ENCODE data around the gene SYNGR2.

The SYNGR2 gene

DNA sequence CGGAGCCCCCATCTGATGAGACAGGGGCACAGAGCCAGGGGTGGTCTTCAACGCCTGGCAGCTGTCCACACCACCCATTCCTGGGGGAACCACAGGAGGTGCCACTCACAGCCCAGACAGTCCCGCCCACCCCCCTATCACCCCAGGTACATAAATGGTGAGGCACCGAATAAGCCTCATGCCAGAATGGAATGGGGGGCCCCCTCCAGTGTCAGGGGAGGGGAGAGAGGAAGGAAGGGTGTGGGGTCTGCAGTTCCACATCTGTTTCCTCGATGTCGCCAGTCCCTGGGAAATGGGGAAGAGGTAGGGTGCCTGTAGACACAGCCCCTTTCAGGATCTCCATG lies 41.5 kb upstream of the SYNGR2 start:
- no peak for ATAC-seq (ENCODE audit: low read depth)

DNA sequence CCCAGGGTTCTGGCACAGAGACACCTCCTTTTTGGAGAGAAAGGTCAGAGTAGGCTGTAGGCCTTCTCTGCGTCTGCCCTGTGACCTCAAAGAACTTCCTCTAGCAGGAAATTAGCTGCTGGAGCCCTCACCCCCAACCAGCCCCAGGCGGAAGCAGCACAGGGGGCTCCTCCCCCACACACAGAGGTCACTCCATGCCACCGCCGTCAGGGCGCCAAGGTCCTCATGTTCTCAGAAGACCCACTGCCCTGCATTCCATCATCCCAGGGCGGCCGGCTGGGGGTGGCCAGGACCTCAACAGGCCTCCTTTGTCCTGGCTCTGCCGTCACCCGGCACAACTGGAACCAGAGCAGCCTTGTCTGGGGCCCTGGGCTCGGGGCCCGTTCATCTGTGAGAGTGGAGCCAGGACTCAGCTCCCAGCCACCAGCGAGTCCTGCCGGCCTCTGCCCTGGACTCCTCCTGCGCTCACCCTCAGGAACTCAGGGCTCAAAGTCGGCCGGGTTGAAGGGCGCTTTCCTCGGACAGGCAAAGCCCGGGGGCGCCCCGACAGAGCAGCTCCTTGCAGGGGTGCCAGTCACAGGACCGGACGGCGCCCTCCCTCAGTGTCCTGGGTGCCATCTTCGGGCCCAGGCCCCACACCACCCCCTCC lies 41.0 kb upstream of the SYNGR2 start:
- ATAC-seq (ENCODE audit: low read depth): peak; percentile 4; the same call in 2 of the 3 replicates
- H3K27ac ChIP-seq (ENCODE audit: poor library complexity, severe bottlenecking): peak overlapping the region; percentile 51
- peaks cover 8% of the 10 kb centered on the region for H3K4me1 ChIP-seq (ENCODE audit: insufficient read depth, poor library complexity, severe bottlenecking)
- no peaks in the 10 kb centered on the region for H3K9me3 ChIP-seq (ENCODE audit: severe bottlenecking)
- H3K4me3 ChIP-seq (ENCODE audit: severe bottlenecking): peak overlapping the region; percentile 62
- no peak for DNase-seq (ENCODE audit: low spot score)
- H3K27me3 ChIP-seq (ENCODE audit: insufficient read depth, poor library complexity, severe bottlenecking): no peaks in the 10 kb centered on the region
- peaks cover 20% of the 10 kb centered on the region for H3K36me3 ChIP-seq (ENCODE audit: low read depth)
- TF ChIP-seq, protein P1, sequence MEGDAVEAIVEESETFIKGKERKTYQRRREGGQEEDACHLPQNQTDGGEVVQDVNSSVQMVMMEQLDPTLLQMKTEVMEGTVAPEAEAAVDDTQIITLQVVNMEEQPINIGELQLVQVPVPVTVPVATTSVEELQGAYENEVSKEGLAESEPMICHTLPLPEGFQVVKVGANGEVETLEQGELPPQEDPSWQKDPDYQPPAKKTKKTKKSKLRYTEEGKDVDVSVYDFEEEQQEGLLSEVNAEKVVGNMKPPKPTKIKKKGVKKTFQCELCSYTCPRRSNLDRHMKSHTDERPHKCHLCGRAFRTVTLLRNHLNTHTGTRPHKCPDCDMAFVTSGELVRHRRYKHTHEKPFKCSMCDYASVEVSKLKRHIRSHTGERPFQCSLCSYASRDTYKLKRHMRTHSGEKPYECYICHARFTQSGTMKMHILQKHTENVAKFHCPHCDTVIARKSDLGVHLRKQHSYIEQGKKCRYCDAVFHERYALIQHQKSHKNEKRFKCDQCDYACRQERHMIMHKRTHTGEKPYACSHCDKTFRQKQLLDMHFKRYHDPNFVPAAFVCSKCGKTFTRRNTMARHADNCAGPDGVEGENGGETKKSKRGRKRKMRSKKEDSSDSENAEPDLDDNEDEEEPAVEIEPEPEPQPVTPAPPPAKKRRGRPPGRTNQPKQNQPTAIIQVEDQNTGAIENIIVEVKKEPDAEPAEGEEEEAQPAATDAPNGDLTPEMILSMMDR (IDR thresholded peaks at IDR 0.05; ENCODE audit: poor library complexity, severe bottlenecking): no peak

More for the DNA sequence above, 41.5 kb upstream of the SYNGR2 start:
- no peak for DNase-seq (ENCODE audit: low spot score)
- H3K27ac ChIP-seq (ENCODE audit: poor library complexity, severe bottlenecking): peak overlapping the region; percentile 51
- peaks cover 20% of the 10 kb centered on the region for H3K36me3 ChIP-seq (ENCODE audit: low read depth)
- no peaks in the 10 kb centered on the region for H3K27me3 ChIP-seq (ENCODE audit: insufficient read depth, poor library complexity, severe bottlenecking)
- H3K9me3 ChIP-seq (ENCODE audit: severe bottlenecking): no peaks in the 10 kb centered on the region
- TF ChIP-seq, protein P1 (IDR thresholded peaks at IDR 0.05; ENCODE audit: poor library complexity, severe bottlenecking): no peak
- peaks cover 4% of the 10 kb centered on the region for H3K4me1 ChIP-seq (ENCODE audit: insufficient read depth, poor library complexity, severe bottlenecking)
- H3K4me3 ChIP-seq (ENCODE audit: severe bottlenecking): no peak overlapping the region

DNA sequence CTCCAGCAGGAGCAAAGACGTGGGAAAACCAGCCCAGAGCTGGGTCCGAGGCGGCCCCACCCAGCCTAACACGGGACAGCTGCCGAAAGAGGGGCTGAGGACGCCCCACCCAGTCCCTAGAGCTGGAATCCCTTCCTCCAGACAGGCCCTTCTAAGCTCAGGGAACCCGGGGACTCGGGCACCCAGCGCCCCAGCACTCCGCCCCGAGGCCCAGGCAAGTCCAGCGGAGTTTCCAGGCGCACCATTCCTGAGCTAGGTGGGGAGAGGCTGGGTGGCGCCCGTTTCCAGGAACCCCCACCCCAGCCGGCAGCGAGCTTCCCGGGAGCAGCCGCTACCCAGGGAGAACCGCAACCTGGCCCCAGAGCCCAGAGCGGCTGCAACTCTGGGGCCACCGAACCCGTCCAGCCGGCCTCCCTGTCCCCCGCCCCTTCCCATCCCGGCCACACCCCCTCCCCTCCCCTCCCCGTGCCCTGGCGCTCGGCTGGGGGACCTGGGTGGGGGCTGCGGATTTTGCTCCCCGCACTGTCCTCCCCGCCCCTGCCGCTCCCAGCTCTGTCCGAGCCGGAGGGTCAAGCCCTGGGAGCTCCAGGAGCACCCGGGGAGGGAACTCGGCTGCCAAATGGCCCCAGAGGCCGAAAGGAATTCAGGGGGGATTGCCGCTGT lies 40.4 kb upstream of the SYNGR2 start:
- Histone ChIP-seq H3K27ac (ENCODE audit: poor library complexity, severe bottlenecking) (peak overlapping the region; percentile 51), H3K4me3 (ENCODE audit: severe bottlenecking) (peak overlapping the region; percentile 62), H3K4me1 (ENCODE audit: insufficient read depth, poor library complexity, severe bottlenecking) (peaks cover 11% of the 10 kb centered on the region), H3K9me3 (ENCODE audit: severe bottlenecking) (no peaks in the 10 kb centered on the region), H3K27me3 (ENCODE audit: insufficient read depth, poor library complexity, severe bottlenecking) (no peaks in the 10 kb centered on the region), H3K36me3 (ENCODE audit: low read depth) (peaks cover 16% of the 10 kb centered on the region)
- ATAC-seq (ENCODE audit: low read depth): peak; percentile 48
- TF ChIP-seq, protein P1 (IDR thresholded peaks at IDR 0.05; ENCODE audit: poor library complexity, severe bottlenecking): no peak
- DNase-seq (ENCODE audit: low spot score): no peak

DNA sequence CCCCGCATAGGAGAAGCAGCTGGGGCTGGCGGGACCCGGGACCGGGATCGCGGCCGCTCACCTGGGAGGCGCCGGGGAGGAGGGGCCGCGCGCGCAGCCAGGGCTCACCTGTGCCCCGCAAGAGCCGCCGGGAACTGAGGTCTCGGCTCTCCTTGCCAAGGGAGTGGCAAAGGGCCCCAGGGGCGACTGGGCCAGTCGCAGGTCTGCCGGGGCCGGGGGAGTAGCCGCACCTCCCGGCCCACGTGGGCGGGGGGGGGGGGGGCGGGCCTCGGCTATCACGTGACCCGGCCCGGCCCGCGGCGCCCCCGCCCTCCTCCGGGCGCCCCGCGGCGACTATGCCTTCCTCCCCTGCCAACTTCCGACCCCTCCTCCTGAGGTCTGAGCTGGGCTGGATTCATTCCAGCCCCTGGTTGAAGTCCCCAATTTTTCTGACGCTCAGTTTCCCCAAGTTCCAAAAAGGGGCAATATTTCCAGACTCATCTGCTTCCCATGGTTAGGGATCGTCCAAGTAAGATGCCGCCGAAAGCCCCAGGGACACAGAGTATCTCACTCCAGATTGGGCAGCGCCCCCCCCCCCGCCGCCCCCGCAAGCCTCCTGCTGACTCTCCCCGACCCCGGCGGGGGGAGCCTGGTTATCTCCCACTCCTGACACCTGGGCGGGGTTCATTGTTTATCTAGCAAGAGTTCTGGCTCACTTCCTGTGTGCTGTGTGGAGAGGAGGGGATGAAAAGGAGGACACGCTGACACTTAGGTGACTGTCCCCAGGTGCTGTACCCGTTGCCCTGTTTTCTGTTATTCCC lies 39.6 kb upstream of the SYNGR2 start, which contains the start of gene TMC6:
TMC6 (minus strand) TSS at position 205 of the 800 bp plus-strand sequence. CDS start 1,923 bp downstream, outside the sequence.
- Histone ChIP-seq H3K9me3 (ENCODE audit: severe bottlenecking) (no peaks in the 10 kb centered on the region), H3K4me1 (ENCODE audit: insufficient read depth, poor library complexity, severe bottlenecking) (peaks cover 11% of the 10 kb centered on the region), H3K27me3 (ENCODE audit: insufficient read depth, poor library complexity, severe bottlenecking) (no peaks in the 10 kb centered on the region), H3K4me3 (ENCODE audit: severe bottlenecking) (peak within 1 kb of the TSS; percentile 62), H3K36me3 (ENCODE audit: low read depth) (peaks cover 11% of the 10 kb centered on the region; the same call in 1 of the 2 replicates), H3K27ac (ENCODE audit: poor library complexity, severe bottlenecking) (peak within 1 kb of the TSS; percentile 51)
- TF ChIP-seq, protein P1 (IDR thresholded peaks at IDR 0.05; ENCODE audit: poor library complexity, severe bottlenecking): no peak
- ATAC-seq (ENCODE audit: low read depth) (peak; percentile 65), DNase-seq (ENCODE audit: low spot score) (no peak)

Measured in RWPE2 (cell line).